Loucy (cell line): ENCODE data around the gene ZNF385D.

Source experiments
- H2AFZ ChIP-seq: fragments of 200-600 bp; sonication (generic); 2 replicates; pipeline ENCODE4 v1.6.0; 2016; ENCODE audit warnings: antibody characterized with exemption, mild to moderate bottlenecking, low read length, moderate library complexity
- H3F3A ChIP-seq: fragments of 200-600 bp; 2 replicates; pipeline ENCODE4 v1.6.0; 2016; ENCODE audit warnings: antibody characterized with exemption, low read depth, mild to moderate bottlenecking
- H3K27me3 ChIP-seq: fragments of 200-600 bp; sonication (generic); 2 replicates; pipeline ENCODE4 v1.6.1; 2014; ENCODE audit warnings: low read length, mild to moderate bottlenecking; ENCODE audit not compliant: insufficient read depth, poor library complexity, severe bottlenecking
- H3K36me3 ChIP-seq: fragments of 200-600 bp; sonication (generic); 2 replicates; pipeline ENCODE4 v1.6.1; 2016; ENCODE audit warnings: low read length; ENCODE audit not compliant: insufficient read depth
- H3K4me1 ChIP-seq: fragments of 200-600 bp; sonication (generic); 2 replicates; pipeline ENCODE4 v1.5.1; 2014; ENCODE audit warnings: low read length, mild to moderate bottlenecking; ENCODE audit not compliant: insufficient read depth, poor library complexity, severe bottlenecking
- H3K4me2 ChIP-seq: fragments of 200-600 bp; sonication (generic); 2 replicates; pipeline ENCODE4 v1.6.0; 2014; ENCODE audit warnings: antibody characterized with exemption, low read length, low read depth, mild to moderate bottlenecking; ENCODE audit not compliant: poor library complexity, severe bottlenecking
- H3K4me3 ChIP-seq: fragments of 200-600 bp; sonication (generic); 2 replicates; pipeline ENCODE4 v1.5.1; 2014; ENCODE audit warnings: low read length, mild to moderate bottlenecking, mixed read lengths; ENCODE audit not compliant: poor library complexity, severe bottlenecking
- H3K79me2 ChIP-seq: fragments of 200-600 bp; sonication (generic); 2 replicates; pipeline ENCODE4 v1.6.1; 2014; ENCODE audit warnings: low read length; ENCODE audit not compliant: insufficient read depth
- H3K9ac ChIP-seq: fragments of 200-600 bp; sonication (generic); 2 replicates; pipeline ENCODE4 v1.6.0; 2014; ENCODE audit warnings: mild to moderate bottlenecking, low read depth, low read length, moderate library complexity; ENCODE audit not compliant: poor library complexity, severe bottlenecking
- H3K9me2 ChIP-seq: fragments of 200-600 bp; sonication (generic); replicated peaks from 2 replicates; pipeline ENCODE4 v1.6.1; 2016; ENCODE audit warnings: low read depth, low read length, mixed read lengths
- H3K9me3 ChIP-seq: fragments of 200-600 bp; sonication (generic); 2 replicates; pipeline ENCODE4 v1.6.1; 2014; ENCODE audit warnings: mild to moderate bottlenecking, antibody characterized with exemption, low read length, low read depth; ENCODE audit not compliant: insufficient read depth
- H4K20me1 ChIP-seq: fragments of 200-600 bp; sonication (generic); 2 replicates; pipeline ENCODE4 v1.6.0; 2014; ENCODE audit warnings: antibody characterized with exemption, low read length, mild to moderate bottlenecking; ENCODE audit not compliant: insufficient read depth, poor library complexity, severe bottlenecking
- EZH2phosphoT487 ChIP-seq: fragments of 200-600 bp; IDR thresholded peaks from 2 replicates; pipeline ENCODE4 v1.6.1; 2018; ENCODE audit warnings: antibody characterized with exemption, mild to moderate bottlenecking, moderate library complexity, borderline replicate concordance
- TF ChIP-seq, protein P1 (sequence below): fragments of 200-600 bp; sonication (generic); conservative IDR thresholded peaks from 2 replicates; pipeline ENCODE4 v1.5.1; 2014; ENCODE audit warnings: mild to moderate bottlenecking, antibody characterized with exemption, low read length

Gene ZNF385D

DNA sequence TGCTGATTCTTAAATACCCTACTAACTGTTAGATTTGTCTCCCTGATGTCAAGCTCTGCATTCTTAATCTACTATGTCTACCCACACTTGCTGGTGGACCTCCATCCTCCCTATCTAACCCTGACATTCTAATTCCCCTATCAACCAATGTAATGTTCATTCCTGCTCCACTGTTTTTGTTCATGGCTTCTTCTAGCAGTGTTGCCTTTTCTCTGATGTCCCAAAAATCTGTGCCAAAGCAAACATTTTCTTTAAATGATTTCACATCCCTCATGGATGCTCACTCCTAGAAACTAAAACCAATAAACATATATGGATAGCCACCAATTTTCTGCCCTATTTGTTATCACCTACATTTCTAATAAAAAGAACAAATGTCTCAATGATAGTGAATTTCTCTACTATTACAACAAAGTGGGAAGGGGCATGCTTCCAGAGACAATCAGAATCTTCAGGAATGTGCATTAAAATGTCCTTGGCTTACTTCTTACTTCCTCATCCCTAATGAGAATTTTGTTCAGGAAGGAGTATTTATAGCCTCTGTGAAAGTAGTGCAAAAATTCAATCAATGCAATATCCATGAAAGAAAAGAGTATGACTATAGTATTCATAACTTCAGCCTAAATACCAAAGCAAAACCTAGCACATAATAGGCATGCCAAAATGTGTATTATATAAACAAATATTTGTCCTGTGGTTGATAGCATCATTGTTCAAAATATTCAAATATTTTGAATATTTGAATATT lies 273.3 kb downstream of the ZNF385D start:
- H3K9me2 ChIP-seq, result no peaks in the 10 kb centered on the region
- no peak overlapping the region for H3K4me2 ChIP-seq
- H2AFZ ChIP-seq, result no peak overlapping the region
- no peaks in the 10 kb centered on the region for H4K20me1 ChIP-seq
- H3F3A ChIP-seq, result no peaks in the 10 kb centered on the region
- H3K4me3 ChIP-seq, result no peak overlapping the region
- no peaks in the 10 kb centered on the region for H3K79me2 ChIP-seq
- H3K9ac ChIP-seq, result no peak overlapping the region
- H3K9me3 ChIP-seq, result no peaks in the 10 kb centered on the region
- no peaks in the 10 kb centered on the region for H3K4me1 ChIP-seq
- H3K36me3 ChIP-seq, result no peaks in the 10 kb centered on the region
- TF ChIP-seq EZH2phosphoT487, result no peak
- TF ChIP-seq, protein P1, sequence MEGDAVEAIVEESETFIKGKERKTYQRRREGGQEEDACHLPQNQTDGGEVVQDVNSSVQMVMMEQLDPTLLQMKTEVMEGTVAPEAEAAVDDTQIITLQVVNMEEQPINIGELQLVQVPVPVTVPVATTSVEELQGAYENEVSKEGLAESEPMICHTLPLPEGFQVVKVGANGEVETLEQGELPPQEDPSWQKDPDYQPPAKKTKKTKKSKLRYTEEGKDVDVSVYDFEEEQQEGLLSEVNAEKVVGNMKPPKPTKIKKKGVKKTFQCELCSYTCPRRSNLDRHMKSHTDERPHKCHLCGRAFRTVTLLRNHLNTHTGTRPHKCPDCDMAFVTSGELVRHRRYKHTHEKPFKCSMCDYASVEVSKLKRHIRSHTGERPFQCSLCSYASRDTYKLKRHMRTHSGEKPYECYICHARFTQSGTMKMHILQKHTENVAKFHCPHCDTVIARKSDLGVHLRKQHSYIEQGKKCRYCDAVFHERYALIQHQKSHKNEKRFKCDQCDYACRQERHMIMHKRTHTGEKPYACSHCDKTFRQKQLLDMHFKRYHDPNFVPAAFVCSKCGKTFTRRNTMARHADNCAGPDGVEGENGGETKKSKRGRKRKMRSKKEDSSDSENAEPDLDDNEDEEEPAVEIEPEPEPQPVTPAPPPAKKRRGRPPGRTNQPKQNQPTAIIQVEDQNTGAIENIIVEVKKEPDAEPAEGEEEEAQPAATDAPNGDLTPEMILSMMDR, result no peak
- no peaks in the 10 kb centered on the region for H3K27me3 ChIP-seq

DNA sequence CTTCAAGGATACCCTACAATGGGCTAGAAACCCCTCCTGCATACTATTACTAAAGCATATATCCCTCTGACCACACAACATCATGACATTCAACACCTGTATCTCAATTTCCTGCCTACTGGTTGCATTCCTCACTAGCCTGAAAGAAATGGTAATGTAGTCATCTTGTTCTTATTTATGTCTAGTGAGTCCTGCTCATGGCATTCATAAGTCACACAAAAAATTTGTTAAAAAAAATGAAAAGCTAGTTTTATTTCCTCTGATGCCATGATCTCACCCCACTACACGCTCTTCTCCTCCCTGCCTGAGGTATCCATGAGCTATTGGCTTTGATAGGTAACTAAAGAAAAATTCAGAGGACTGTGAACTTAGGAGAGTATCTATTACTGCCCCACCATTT lies 284.5 kb downstream of the ZNF385D start:
- Histone ChIP-seq H2AFZ (no peak overlapping the region), H3F3A (no peaks in the 10 kb centered on the region), H3K27me3 (no peaks in the 10 kb centered on the region), H3K4me2 (no peak overlapping the region), H3K9ac (no peak overlapping the region), H3K36me3 (no peaks in the 10 kb centered on the region), H3K9me3 (no peaks in the 10 kb centered on the region), H3K79me2 (no peaks in the 10 kb centered on the region), H3K9me2 (no peaks in the 10 kb centered on the region), H4K20me1 (no peaks in the 10 kb centered on the region), H3K4me1 (no peaks in the 10 kb centered on the region), H3K4me3 (no peak overlapping the region)
- no peak for TF ChIP-seq EZH2phosphoT487
- TF ChIP-seq, protein P1, result no peak

DNA sequence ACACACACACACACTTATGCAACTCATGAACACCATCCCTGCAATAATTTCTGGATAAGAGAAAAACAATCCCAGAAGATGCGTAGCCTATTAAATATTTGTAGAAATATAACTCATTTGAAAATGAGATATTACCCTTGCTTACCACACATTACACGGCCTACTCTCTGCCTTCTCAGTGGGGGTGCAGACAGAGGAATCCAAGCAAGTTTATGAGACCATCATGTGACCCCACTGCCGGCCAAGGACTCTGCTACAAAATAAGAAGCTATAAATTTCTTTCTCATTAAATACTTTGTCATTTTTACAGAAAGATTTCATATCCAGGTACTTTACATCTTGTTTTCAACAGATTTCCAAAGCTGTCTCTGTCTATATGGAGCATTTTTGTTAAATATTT lies 286.3 kb downstream of the ZNF385D start:
- Histone ChIP-seq H3K9me2 (no peaks in the 10 kb centered on the region), H2AFZ (no peak overlapping the region), H3K27me3 (no peaks in the 10 kb centered on the region), H3F3A (no peaks in the 10 kb centered on the region), H4K20me1 (no peaks in the 10 kb centered on the region), H3K9me3 (no peaks in the 10 kb centered on the region), H3K4me3 (no peak overlapping the region), H3K4me1 (no peaks in the 10 kb centered on the region), H3K4me2 (no peak overlapping the region), H3K36me3 (no peaks in the 10 kb centered on the region), H3K9ac (no peak overlapping the region), H3K79me2 (no peaks in the 10 kb centered on the region)
- TF ChIP-seq, protein P1, result no peak
- no peak for TF ChIP-seq EZH2phosphoT487
